ENCODE data around the gene TIFAB.

TIFAB gene

DNA sequence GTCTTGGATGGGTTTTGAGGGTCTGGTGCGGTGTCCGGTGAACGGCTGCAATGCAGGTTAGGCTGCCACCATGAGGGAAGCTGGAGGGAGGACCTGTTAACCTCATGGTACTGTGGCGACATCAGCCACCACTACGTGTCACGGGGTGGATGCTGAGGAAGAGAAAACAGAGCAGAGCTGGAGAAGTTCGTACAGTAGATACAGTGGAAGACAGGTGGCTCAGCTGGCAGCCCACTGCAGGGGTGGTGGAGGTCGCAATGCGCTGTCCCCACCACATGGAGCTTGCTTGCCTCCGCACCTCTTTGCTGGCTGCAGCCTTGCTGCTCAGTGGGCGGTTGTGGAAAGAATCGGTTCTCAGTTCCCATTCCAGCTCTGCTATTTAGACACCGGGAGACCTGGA, 7.8 kb downstream of the TIFAB start:
- no peak for DNase-seq (ENCODE audit: low read depth in 2 of 2, low spot score in 1 of 2)

DNA sequence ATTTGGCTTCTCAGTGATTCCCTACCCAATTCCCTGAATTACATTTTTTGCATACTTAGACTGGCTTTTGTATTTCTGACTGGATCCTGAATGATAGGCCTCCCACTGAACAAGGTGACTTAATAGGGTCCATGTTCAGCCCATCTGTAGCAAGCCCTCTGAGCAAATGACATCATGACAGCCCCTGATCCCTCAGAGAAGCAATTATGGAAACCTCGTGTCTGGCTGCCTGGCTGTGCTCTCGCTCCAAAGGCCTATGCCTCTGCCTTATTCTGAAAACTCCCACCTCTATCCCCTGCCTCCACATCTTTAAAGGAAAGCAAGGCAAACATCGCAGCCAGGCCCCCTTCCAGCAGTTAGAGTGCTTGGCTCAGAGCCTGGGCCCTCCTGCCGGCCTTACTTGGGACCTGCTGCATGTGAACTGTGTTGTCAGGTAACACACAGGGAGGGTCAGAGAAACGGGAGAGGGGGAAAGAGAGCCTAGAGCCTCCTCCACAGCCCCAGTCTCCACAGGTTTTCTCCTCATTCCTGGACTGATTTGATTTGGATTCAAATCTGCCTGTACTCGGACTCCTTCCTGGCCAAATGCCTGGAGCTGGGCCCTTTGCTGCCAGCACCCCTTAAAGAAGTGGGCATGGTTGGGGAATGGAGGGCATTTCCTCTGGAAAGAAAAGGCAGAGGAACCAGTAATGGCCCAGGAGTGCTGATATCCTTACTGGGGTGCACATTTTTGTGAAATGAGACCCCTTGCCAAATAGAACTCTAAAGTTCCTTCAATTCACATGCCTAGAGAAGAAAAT, 8.8 kb downstream of the TIFAB start:
- no peak for DNase-seq (ENCODE audit: low read depth in 2 of 2, low spot score in 1 of 2)

DNA sequence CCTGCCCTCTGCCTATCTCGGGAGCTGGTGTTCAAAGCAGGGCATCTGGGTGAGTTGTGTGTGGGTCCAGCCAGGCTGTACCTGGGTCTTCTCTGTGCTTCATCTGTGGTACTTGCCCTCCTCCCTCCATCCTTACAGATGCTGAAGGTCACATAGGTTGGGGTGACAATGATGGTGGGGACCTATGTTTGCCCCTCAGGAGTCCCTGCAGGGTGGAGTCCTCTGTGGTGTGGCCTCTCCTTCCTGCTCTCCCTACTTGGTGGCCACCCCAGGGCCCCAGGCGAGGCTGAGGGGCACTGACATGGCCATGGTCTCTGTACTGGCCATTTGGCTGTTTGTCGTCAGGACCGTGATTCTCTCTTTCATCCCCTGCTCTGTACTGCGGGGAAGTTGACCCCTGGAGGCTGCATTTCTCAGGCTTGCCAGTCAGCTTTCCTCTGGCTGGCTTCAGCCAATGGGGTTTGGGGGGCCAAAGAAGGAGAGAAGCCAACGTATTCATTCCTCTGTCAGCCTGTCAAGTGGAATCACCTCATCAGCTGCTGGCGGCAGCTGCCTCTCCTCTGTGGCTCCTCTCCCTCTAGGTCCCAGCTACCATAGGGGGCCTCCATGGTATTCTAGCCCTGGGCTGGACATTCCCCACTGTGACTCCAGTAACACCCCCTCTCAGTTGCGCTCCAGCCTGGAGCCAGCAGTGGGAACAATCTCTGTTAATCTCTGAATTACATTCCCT, 9.6 kb downstream of the TIFAB start:
- DNase-seq (ENCODE audit: low read depth in 2 of 2, low spot score in 1 of 2): no peak

DNA sequence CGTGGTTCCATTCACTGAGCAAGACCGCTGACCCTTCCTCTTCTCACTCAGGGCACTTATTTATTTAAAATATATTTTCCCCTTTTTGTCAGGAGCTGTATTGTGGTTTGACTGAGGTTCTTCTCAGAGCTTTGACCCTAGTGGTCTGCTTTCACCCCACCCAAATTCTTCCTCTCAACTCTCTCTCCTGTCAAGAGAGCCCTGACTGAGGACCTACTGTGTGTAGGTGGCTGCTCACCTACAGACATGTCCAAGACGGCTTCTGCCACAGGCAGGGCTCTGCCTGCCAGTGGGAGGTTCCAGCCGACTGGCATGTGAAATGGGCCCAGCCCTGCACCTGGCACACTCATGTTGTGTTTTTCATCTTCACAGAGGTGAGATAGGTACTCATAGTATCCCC, 10.2 kb downstream of the TIFAB start:
- no peak for DNase-seq (ENCODE audit: low read depth in 2 of 2, low spot score in 1 of 2)

DNA sequence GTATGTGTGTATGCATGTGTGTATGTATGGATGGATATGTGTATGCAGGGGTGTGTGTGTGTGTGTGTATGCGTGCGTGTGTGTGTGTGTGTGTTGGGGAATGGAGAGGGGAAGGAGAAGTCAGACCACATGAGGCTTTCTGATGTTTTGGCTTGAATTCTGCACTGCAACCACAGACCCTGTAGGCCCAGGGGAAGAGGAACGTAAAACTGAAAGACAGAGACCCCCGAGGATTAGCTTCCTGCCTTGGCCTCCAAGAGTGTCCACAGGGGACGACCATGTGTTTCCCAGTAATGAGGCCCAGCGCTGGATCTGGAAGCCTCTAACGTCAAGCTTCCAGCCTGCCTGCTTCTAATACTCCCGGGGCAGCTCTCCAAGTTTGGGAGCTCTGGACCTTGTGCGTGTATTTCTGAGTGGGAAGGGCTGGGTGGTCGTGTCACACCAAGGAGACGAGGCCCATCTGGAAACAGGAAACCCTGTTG, 10.8 kb downstream of the TIFAB start:
- DNase-seq (ENCODE audit: low read depth in 2 of 2, low spot score in 1 of 2): no peak

DNA sequence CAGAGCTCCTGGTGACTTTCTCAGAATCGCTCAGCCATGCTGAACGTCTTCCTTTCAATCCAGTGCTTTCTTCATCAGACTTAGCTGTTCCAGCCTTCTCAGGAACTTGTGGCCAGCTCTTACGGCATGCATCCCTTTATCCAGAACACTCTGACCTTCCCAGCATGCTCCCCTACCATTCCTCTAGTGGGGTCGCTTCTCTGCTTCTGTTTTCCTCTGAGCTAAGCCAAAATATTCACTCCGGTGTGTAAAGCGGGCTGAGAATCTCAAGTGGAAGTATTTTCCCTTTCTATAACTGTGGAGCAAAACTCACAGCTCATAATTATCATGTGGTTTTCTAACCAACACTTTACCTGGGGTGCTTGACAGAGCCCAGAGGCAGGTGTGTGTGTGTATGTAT, 11.2 kb downstream of the TIFAB start:
- no peak for DNase-seq (ENCODE audit: low read depth in 2 of 2, low spot score in 1 of 2)

DNA sequence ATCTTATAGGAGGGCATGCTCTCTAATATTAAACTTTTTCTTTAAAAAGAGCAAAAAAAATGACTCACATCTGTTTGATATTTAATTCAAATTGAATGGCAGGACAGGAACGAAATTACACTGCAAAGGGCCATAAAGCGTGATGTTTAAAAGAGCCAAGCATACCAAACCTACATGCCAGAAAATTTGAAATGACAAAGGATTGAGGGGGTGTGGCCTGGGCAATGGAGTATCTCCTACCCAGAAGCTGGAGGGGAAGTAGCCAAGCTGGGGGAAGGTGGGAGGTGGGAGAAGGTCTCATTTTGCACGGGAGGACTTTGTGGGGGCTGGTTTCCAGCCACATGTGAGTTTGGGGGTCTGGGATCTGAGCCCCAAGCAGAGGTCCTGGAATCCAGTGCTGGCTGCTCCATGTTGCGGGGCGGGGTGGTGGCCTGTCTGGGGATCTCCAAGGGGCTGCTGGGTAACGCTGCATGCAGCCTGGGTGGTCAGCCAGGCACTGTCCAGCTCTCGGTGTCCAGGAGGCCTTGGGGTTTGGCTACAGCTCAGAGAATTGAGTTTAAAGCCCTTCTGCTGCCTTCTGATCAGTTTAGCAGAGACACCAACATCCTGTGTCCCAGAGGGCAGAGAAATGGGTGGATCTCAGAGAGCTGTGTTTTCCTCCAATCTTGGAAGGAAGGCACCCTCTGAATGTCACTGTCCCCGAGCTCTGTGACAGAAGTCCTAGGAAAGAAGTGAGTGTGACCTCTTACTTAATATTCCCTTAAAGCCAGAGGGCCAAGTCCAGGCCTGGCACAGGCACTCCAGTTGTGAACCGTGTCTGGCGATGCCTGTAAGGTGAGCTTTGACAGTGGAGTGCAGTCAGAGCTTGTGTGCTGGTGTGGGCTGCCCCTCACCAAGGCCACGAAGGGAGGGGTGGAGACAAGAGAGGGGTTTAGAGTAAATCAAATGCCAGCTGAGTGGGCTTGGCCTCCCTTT, 12.6 kb downstream of the TIFAB start:
- DNase-seq (ENCODE audit: low read depth in 2 of 2, low spot score in 1 of 2): no peak

DNA sequence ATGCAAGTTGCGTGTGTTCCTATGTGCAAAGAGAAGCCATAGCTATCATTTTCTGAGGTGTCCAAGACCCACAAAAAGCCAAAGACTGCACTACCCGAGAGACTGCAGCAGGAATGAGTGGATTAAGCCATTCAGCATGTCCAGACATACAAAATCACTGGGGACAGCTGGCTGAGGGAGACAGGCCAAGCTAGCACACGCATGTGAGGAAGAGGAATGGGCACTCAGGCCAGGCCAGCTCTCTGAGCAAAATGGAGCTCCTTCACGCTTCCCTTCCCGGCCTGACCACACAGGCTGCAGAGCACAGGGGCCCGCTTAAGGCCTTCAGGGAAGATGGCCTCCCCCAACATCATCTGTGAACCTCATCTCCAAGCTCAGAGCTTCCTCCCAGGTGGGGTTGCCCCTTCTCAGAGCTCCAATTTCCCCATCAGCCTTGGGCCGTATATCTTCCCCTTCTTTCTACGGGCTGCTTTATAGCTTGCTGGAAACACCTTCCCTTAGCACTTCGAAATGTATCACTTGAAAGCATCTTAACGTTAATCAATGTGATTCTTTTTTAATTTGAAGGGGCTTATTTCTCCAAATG, 13.4 kb downstream of the TIFAB start:
- DNase-seq (ENCODE audit: low read depth in 2 of 2, low spot score in 1 of 2): no peak

DNA sequence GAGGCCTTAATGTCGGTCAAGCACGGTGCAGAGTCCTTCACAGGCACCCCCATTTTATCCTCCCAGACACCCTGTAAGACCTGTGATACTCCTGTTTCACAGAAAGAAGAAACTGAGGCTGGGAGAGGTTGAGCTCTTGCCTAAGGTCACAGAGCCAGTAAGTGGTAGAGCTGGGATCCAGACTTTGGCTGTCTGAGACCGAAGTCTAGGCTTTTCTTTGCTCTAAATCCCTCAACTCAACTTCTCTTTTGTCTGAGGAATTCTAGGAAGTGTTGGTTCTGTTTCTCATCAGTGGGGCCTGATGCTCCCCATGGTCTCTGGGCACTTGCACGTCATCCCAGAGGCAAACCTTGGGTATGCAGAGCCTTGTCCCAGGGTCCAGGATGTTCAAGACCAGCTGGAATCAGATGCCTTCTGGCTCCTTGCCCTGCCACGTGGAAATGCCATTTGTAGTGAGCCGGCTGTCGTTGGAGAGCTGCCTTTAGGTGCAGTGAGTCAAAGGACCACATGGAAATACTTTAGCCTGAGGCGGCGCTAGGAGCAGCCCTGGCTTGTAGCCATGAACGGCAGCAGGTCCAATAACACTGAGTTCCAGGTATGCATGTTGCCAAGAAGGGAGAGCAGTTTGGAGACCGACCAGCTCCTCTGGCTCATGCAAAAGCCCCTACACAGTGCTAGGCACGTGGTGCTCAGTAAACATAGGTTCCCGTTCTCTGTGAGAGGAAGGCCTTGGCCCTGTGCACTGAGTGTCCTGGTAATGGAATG, 14.2 kb downstream of the TIFAB start:
- no peak for DNase-seq (ENCODE audit: low read depth in 2 of 2, low spot score in 1 of 2)

DNA sequence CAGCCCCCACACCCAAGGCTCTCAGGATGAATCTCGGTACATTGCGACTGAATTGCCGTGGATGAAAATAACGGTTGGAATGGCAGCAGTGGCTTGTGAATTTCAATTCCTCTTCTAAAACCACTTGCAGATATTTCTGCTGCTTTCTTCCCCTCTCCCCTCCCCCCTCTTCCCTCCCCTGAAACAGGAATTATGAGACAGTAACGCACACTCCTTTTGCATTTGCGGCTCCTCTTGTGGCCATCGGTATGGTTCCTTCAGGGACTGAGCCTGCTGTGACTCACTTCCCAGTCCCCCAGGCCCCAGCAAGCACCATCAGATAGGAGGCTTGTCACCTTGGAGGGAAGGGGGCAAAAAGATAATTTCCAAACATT, 14.7 kb downstream of the TIFAB start:
- DNase-seq (ENCODE audit: low read depth in 2 of 2, low spot score in 1 of 2): no peak

DNA sequence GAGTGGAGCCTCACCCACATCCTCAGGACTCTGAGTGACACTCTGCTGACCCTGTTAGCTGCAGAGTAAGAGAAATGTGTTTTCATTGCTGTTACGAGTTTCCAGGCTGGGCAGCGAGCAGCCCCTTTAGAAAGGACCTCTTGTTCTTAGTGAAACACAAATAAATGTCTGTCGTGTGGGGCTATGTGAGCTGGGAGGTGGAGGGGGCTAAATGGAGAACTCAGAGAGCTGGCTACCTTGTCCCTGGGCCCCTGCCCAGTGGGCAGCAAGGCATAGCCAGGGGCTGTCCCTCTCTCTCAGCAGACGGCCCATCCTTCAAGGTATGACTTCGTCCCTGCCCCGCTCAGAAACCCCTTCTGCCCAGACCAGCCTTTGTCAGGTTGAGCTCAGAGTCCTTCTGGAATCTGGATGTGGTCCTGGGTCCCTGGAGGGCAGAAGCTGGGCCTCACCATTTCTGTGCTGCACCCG, 15.2 kb downstream of the TIFAB start:
- DNase-seq (ENCODE audit: low read depth in 2 of 2, low spot score in 1 of 2): no peak

DNA sequence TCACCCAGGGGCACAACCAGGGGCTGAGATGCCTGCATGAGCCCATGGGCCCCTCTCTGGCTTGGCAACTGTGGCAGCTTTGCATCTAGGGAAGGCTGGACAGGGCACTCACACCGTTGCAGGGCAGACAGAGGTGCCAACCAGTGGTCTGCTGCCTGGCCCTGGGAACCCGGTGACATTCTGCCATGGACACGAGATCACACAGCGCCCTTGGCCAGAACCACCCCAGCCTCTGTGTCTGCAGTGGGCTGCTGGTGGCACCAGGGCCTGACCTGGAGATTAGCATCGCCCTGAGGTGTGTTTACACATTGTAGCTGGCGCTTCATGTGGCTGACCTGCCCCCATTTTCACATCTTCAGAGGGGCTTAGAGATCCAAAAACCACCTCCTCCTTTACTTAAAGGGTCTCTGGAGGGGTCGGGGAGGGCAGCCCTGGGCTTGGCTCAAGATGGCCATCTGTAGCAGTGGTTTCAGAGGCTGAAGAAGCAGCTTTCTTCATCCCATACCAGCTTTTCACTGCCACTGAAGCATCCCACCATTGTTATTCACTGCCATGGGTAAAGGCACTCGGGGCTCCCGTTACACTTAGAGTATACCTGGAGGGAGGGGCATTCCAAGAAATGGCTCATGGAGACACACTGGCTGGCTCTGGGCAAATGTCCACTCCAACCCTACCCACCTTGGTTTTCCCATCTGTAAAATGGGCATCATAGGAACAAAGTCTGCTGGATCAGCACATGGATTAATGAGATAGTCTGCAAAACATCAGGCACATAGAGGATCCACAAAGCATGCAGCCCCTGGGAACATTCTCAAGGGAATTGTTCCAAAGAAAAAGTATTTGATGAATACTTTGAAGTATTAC, 16.5 kb downstream of the TIFAB start:
- DNase-seq (ENCODE audit: low read depth in 2 of 2, low spot score in 1 of 2): no peak

DNA sequence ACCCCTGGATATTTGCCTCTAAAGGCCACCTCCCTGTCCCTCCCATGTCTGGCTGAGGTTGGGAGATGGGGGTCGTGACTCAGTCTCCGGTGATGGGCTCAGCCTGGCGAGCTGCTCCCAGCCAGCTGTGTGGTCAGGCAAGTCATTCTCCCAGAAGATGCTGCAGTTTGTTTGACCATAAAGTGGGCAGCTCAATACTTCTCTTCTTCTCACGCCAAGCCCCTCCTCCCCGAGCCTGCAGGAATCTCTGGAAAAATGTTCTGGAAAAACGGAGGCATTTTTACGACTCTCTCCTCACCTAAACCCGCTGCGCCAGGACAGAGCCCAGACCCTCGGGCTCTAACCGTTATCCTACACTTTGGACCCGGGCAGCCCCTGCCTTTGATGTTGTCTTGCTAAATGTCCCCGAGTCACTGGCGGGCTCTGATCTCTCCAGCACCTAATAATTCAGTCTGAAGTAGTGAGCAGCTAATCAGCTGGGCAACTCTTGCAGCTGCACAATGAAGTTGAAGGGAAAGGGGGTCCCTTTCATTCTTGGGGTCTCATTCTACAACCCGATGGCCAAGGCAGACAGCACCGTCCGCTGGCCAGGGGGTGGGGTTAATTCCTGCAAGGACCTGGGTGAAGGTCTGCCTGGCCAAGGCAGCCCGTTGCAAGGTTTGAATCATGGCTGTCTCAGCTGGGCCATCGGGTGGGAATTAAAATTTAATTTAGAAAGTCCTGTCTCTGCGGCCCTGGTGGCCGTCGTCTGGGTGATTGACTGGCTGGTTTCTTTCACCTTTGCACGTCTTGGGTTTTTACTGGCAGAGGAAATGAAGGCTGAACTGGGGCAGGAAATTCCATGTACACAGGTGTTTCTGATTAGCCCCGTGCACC, 17.3 kb downstream of the TIFAB start:
- DNase-seq (ENCODE audit: low read depth in 2 of 2, low spot score in 1 of 2): no peak

DNA sequence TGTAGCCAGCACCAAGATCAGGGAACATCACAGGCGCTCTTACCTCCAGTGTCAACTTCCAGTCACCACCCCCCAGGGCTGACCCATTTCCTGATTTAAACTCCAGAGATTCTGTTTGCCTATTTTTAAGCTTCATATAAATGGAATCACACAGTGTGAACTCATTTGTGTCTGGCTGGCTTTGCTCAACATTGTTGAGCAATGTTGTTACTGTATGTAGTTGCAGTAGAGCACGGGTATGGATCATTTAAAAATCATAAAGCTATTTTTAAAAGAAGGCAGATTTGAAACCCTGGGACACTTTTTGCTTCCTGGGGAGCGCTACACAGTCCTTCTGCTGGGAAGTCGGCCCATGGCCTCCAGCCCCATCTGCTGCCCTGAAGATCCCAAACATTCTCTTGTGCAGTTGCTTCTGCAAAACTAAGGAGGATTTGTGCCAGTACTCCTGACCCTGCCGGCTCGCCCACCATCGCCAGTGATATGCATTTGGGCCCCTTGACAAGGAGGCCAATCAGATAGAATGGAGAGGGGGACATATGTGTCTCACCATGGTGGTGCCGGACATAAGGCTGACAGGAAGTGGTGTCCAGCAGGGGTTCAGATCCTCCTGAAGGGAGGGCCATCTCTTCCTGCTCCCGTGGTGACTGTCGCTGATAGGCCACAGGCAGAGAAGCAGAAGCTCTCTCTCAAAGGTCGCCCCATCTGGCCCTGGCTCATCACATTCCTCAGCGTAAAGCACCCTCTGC, 18.3 kb downstream of the TIFAB start:
- no peak for DNase-seq (ENCODE audit: low read depth in 2 of 2, low spot score in 1 of 2)

DNA sequence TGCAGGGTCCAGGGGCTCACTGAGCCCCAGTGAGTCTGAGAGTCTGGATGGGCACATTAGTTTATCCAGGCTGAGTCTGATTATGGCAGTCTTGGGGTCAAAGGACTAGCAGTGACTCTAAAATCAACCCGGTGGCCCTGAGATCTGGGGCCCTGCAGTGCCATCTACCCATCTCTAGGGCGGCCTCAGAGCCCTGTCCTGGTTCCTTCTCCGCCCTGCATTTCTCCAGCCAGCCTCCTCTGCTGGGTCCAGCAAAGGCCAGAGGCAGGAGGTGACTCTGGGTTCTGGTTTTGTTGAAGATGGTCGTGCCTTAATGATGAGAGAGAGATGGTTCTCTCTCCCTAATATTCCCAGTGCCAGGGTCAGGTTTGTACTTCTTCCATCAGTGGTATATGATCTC, 20.0 kb downstream of the TIFAB start:
- no peak for DNase-seq (ENCODE audit: low read depth in 2 of 2, low spot score in 1 of 2)

DNA sequence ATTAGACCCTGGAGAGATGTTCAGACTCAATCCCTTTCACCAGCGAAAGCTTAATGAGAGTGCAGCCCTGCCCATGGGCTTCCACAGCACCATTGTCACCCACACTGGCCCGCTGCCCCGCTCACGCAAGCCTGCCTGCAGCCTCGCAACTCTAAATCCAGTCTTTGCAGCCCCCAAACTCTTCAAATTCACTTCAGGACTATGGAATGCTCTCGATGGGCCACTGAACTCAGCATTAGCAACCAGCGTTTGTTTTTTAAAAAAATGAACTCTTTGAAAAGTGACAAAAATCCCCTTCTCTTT, 22.1 kb downstream of the TIFAB start:
- DNase-seq (ENCODE audit: low read depth in 2 of 2, low spot score in 1 of 2): no peak

DNA sequence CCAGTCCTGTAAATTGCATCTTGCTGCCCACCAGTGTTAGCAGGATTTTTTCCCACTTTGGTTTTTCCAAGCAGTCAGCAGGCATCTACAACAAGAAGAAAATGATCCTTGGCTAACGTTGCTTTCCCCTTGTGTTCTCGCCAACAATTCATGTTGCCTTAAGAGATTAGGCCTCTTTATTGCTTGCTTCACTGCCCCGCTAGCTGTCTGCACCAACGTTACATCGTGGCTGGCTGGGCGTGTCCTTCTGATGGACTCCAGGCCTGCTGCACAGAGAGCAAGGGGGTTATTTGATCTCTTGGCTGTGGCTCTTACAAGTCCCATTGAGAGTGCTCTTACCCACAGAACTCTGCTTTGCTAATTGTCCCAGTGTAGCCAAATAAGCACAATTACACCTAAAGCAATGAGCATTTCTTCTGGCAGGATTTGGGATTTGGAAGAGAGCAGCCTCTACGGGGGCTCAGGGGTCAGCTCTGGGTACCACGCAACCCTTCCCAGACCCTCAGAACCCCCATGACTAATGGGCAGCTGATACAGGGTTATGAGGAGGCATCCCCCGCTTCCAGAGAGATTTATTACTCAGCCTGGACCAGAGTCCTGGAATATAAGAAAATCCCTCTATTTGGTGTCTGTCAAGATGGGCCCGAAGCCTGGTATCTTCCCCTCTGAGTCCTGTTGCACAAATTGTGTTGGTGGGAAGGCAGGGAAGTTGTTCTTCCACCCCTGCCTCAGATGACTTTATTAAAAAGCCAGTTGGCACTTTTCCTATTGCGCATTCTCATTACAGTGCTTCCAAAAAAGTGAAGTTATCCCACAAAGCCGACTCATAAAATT, 22.6 kb downstream of the TIFAB start:
- no peak for DNase-seq (ENCODE audit: low read depth in 2 of 2, low spot score in 1 of 2)
